HepG2 (cell line): ENCODE measurements around the gene SND1. TPM values are rescaled to one million over a fixed set of nuclear protein-coding genes. Genes with fewer than 3 reads are reported as not detected.

Source experiments
- ATAC-seq: fragments of 200-7000 bp; cut with Tn5 transposase; 3 replicates; pipeline ENCODE4 v1.9.1; 2020; ENCODE audit warnings: mild to moderate bottlenecking, moderate library complexity
- BruUV-seq: library from RNA; stranded (reverse); fragments of 400-500 nt; replicated peaks from 2 replicates; lab custom pipeline; 2021; lab: Mats Ljungman, UMichigan
- CTCF ChIA-PET: fragments of 300-600 bp; formaldehyde crosslinking; extraction: SDS; loops from one replicate; lab custom pipeline; 2021; ENCODE audit warnings: low total read pairs, inconsistent platforms, low intra/inter-chr PET ratio; lab: Yijun Ruan, JAX
- POLR2A ChIA-PET: fragments of 350-600 bp; sonication (Branson Sonifier 250); formaldehyde crosslinking; loops from one replicate; lab custom pipeline; 2020; ENCODE audit warnings: antibody characterized with exemption, inconsistent platforms; lab: Yijun Ruan, JAX
- DNase-seq: peaks from one replicate; pipeline ENCODE4 v3.0.0-alpha.2; 2015; ENCODE audit warnings: low spot score
- FAIRE-seq: peaks from 3 replicates; lab custom pipeline; 2011; peaks lifted over from hg19 to GRCh38; lab: Jason Lieb, UNC
- H2AFZ ChIP-seq: one replicate; pipeline ENCODE4 v1.6.1; 2011; ENCODE audit warnings: low read length, inconsistent platforms
- H3K27ac ChIP-seq: fragments of 300-600 bp; 3 replicates; pipeline ENCODE4 v1.8.0; 2011; ENCODE audit warnings: mixed run types, mild to moderate bottlenecking, mixed read lengths, low read length, inconsistent platforms; ENCODE audit not compliant: insufficient read depth; ENCODE audit errors: extremely low read length
- H3K27me3 ChIP-seq, 2 experiments: fragments of 200-600 bp in 1 of 2; 2 replicates in 1 of 2; 3 replicates in 1 of 2; pipeline versions ENCODE4 v1.6.0 to v1.8.0; 2011; ENCODE audit warnings: low read length in 2 of 2, mild to moderate bottlenecking in 2 of 2, moderate library complexity in 2 of 2, inconsistent platforms in 1 of 2; ENCODE audit not compliant: insufficient read depth in 2 of 2, control insufficient read depth in 1 of 2
- H3K36me3 ChIP-seq, 2 experiments: fragments of 200-600 bp in 1 of 2; replicated peaks in 1 of 2; 2 replicates in 1 of 2; 3 replicates in 1 of 2; pipeline versions ENCODE4 v1.5.1 to v1.8.0; 2011; ENCODE audit warnings: low read length in 2 of 2, inconsistent platforms in 1 of 2; ENCODE audit not compliant: insufficient read depth in 2 of 2, control insufficient read depth in 1 of 2
- H3K4me1 ChIP-seq: 2 replicates; pipeline ENCODE4 v1.5.1; 2012; ENCODE audit warnings: low read length, inconsistent platforms; ENCODE audit not compliant: insufficient read depth
- H3K4me2 ChIP-seq: 2 replicates; pipeline ENCODE4 v1.6.0; 2011; ENCODE audit warnings: low read depth, low read length, inconsistent platforms
- H3K4me3 ChIP-seq, 3 experiments: fragments of 200-600 bp in 1 of 3; sonication (generic), shearing (Covaris generic) in 1 of 3; replicated peaks in 1 of 3; 2 replicates each; pipeline ENCODE4 v1.5.1; 2011 to 2016; ENCODE audit warnings: low read length in 3 of 3, inconsistent platforms in 2 of 3, low read depth in 2 of 3, mild to moderate bottlenecking in 2 of 3, control low read depth in 1 of 3, mixed read lengths in 1 of 3; ENCODE audit not compliant: insufficient read depth in 1 of 3
- H3K79me2 ChIP-seq: one replicate; pipeline ENCODE4 v1.6.1; 2011; ENCODE audit warnings: low read length, inconsistent platforms; ENCODE audit not compliant: insufficient read depth
- H3K9ac ChIP-seq: 2 replicates; pipeline ENCODE4 v1.6.0; 2011; ENCODE audit warnings: mild to moderate bottlenecking, low read depth, low read length, inconsistent platforms; ENCODE audit not compliant: insufficient read depth
- H3K9me3 ChIP-seq: 2 replicates; pipeline ENCODE4 v1.5.1; 2012; ENCODE audit warnings: mild to moderate bottlenecking, low read length
- H4K20me1 ChIP-seq: 2 replicates; pipeline ENCODE4 v1.6.0; 2011; ENCODE audit warnings: inconsistent platforms, mild to moderate bottlenecking, low read length, moderate library complexity; ENCODE audit not compliant: insufficient read depth
- CEBPB ChIP-seq: IDR thresholded peaks from 2 replicates; pipeline ENCODE4 v1.6.1; 2011; ENCODE audit warnings: low read depth, low read length, improper control_type of control experiment, borderline replicate concordance
- CSRNP2 ChIP-seq: sonication (generic); formaldehyde crosslinking; conservative IDR thresholded peaks from 2 replicates; pipeline ENCODE4 v1.8.0; 2022; ENCODE audit warnings: low read depth, missing genetic modification reagents
- FOSL1 ChIP-seq: sonication (generic); formaldehyde crosslinking; IDR thresholded peaks from 2 replicates; pipeline ENCODE4 v1.9.0; 2021; ENCODE audit warnings: missing genetic modification reagents, borderline replicate concordance
- FOXC1 ChIP-seq: sonication (generic); formaldehyde crosslinking; IDR thresholded peaks from 2 replicates; pipeline ENCODE4 v1.8.0; 2022; ENCODE audit warnings: mild to moderate bottlenecking, missing genetic modification reagents, borderline replicate concordance
- ISX ChIP-seq: sonication (generic); formaldehyde crosslinking; conservative IDR thresholded peaks from 2 replicates; pipeline ENCODE4 v1.5.0; 2020; ENCODE audit warnings: missing genetic modification reagents
- MAFF ChIP-seq: IDR thresholded peaks from 2 replicates; pipeline ENCODE4 v1.6.1; 2011; ENCODE audit warnings: low read depth, low read length, improper control_type of control experiment
- MAFK ChIP-seq, 2 experiments: IDR thresholded peaks in 1 of 2; conservative IDR thresholded peaks in 1 of 2; 2 replicates each; pipeline ENCODE4 v1.6.1; 2011; ENCODE audit warnings: improper control_type of control experiment in 2 of 2, low read length in 2 of 2
- SMAD1 ChIP-seq: sonication (generic); formaldehyde crosslinking; IDR thresholded peaks from 2 replicates; pipeline ENCODE4 v1.4.0; 2020; ENCODE audit warnings: missing genetic modification reagents, low read depth, mild to moderate bottlenecking, borderline replicate concordance
- SRSF9 ChIP-seq: fragments of 200-400 bp; formaldehyde crosslinking; IDR thresholded peaks from 2 replicates; pipeline ENCODE4 v1.6.1; 2018; ENCODE audit warnings: borderline replicate concordance, mild to moderate bottlenecking, low read depth, low read length; ENCODE audit not compliant: insufficient read depth, poor library complexity, severe bottlenecking
- SSRP1 ChIP-seq: IDR thresholded peaks from 2 replicates; pipeline ENCODE4 v1.6.1; 2016; ENCODE audit warnings: control low read depth
- STAG1 ChIP-seq: sonication (generic); formaldehyde crosslinking; IDR thresholded peaks from 2 replicates; pipeline ENCODE4 v1.4.0; 2020; ENCODE audit warnings: missing genetic modification reagents
- TBX2 ChIP-seq: sonication (generic); formaldehyde crosslinking; IDR thresholded peaks from 2 replicates; pipeline ENCODE4 v1.5.0; 2020; ENCODE audit warnings: missing genetic modification reagents, mild to moderate bottlenecking, borderline replicate concordance
- ZNF446 ChIP-seq: sonication (generic); formaldehyde crosslinking; IDR thresholded peaks from 2 replicates; pipeline ENCODE4 v1.5.0; 2020; ENCODE audit warnings: mild to moderate bottlenecking, missing genetic modification reagents
- ZNF598 ChIP-seq: sonication (generic); formaldehyde crosslinking; IDR thresholded peaks from 2 replicates; pipeline ENCODE4 v1.5.1; 2020; ENCODE audit warnings: mild to moderate bottlenecking, missing genetic modification reagents, borderline replicate concordance
- ZNF720 ChIP-seq: sonication (generic); formaldehyde crosslinking; IDR thresholded peaks from 2 replicates; pipeline ENCODE4 v1.4.0; 2020; ENCODE audit warnings: missing genetic modification reagents
- WGBS: methylation state at CpG from one replicate; pipeline ENCODE4 v1.1.6; 2017; ENCODE audit warnings: low lambda C conversion rate; 5-methylcytosine and 5-hydroxymethylcytosine counted together
- in situ Hi-C: cut with HindIII; loops from 2 replicates; pipeline ENCODE4 v1.10.0; 2017; ENCODE audit warnings: low pct_unique_long_range_greater_than_20kb; ENCODE audit not compliant: extremely low pct_ligation_motif_present
- intact Hi-C: fragments of 100-400 bp; cut with micrococcal nuclease; formaldehyde crosslinking; loops from one replicate; pipeline ENCODE4 v1.10.0; 2022; ENCODE audit not compliant: unreplicated experiment
- polyA plus RNA-seq, 8 experiments: library from polyadenylated mRNA; depleted of rRNA in 3 of 8; stranded (reverse) in 7 of 8; unstranded in 1 of 8; fragments of >200 nt; fragmentation: Illumina TruSeq in 4 of 8; extraction: Trizol in 4 of 8; gene quantifications; 2 replicates each; pipeline versions ENCODE4 v1.2.1 to v1.2.3, GENCODE V29; 2011 to 2016; ENCODE audit warnings: low read depth in 4 of 8, missing spikeins in 1 of 8, mixed read lengths in 1 of 8; ENCODE audit not compliant: insufficient read depth in 1 of 8
- total RNA-seq, 5 experiments: library from RNA; depleted of rRNA; stranded (reverse); fragments of >200 nt; fragmentation: Illumina TruSeq; extraction: Trizol; gene quantifications; 2 replicates each; pipeline ENCODE4 v1.2.3, GENCODE V29; 2016; ENCODE audit warnings: low read depth in 1 of 5
- TF ChIP-seq, protein P1 (sequence below): sonication (generic); formaldehyde crosslinking; IDR thresholded peaks from 2 replicates; pipeline ENCODE4; 2020; ENCODE audit warnings: missing genetic modification reagents, mild to moderate bottlenecking, borderline replicate concordance

The SND1 gene
- total and polyA plus RNA-seq, 2 of the 13 experiments (the other 11 are each of a cell fraction or from before 2014, with no cell fraction given): 110 to 182 TPM

DNA sequence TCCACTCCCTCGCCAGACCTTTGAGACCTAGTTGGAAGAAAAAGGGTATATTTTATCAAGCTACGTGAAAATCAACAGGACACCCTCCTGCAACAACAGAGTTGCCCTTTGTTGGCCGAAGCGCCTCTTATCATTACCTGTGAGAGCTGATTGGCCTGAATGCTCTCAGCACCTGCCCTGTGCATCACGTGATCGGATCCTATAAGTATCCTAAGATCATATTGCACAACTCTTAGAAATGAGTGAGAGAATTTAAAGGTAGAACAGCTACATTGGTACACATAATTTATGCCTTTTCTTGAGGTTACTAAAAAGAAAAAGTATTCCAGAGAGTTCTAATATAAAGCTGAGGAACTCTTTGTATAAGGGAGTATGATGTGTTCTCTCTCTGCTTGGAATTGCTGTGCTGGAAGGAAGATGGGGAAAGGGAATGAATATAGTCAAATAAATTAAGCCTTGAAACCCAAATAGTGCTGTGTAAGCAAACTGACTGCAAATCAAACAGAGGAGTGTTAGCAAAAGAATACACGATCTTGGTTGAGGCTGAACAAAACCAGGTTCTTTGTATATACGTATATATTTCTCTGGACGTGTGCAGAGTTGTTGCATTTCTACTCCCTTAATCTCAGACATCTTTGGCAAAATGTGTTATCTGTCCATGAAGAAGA, 309.9 kb downstream of the SND1 start:
- in situ Hi-C loops (no loop called here), intact Hi-C loops (no loop called here)
- no peaks in the 10 kb centered on the region for H3K9me3 ChIP-seq
- no peak for DNase-seq
- H3K4me3 ChIP-seq: no peak overlapping the region
- WGBS: 90% methylated on average over 9 of the region's 9 CpGs
- 0 out of 2 replicates have a peak, but pooled peaks cover 14% of the 10 kb centered on the region for H3K4me1 ChIP-seq
- H2AFZ ChIP-seq: no peak overlapping the region
- no peak for FAIRE-seq
- TF ChIP-seq SMAD1 (no peak), CEBPB (peak; percentile 59; the same call in 1 of the 2 replicates), STAG1 (CRISPR knock-in tag) (no peak), ISX (CRISPR knock-in tag) (no peak), FOXC1 (CRISPR knock-in tag) (no peak), CSRNP2 (no peak), SSRP1 (CRISPR knock-in tag) (no peak), MAFF (peak; percentile 76), ZNF720 (no peak), FOSL1 (CRISPR knock-in tag) (no peak), ZNF446 (CRISPR knock-in tag) (no peak), MAFK (conservative IDR thresholded peaks at IDR 0.05 in 1 of 2, IDR thresholded peaks at IDR 0.05 in 1 of 2; ENCODE audit: low read length in 2 of 2) (peak; percentile 73 to 85), TBX2 (CRISPR knock-in tag) (no peak), ZNF598 (CRISPR knock-in tag) (no peak), SRSF9 (no peak)
- TF ChIP-seq, protein P1, sequence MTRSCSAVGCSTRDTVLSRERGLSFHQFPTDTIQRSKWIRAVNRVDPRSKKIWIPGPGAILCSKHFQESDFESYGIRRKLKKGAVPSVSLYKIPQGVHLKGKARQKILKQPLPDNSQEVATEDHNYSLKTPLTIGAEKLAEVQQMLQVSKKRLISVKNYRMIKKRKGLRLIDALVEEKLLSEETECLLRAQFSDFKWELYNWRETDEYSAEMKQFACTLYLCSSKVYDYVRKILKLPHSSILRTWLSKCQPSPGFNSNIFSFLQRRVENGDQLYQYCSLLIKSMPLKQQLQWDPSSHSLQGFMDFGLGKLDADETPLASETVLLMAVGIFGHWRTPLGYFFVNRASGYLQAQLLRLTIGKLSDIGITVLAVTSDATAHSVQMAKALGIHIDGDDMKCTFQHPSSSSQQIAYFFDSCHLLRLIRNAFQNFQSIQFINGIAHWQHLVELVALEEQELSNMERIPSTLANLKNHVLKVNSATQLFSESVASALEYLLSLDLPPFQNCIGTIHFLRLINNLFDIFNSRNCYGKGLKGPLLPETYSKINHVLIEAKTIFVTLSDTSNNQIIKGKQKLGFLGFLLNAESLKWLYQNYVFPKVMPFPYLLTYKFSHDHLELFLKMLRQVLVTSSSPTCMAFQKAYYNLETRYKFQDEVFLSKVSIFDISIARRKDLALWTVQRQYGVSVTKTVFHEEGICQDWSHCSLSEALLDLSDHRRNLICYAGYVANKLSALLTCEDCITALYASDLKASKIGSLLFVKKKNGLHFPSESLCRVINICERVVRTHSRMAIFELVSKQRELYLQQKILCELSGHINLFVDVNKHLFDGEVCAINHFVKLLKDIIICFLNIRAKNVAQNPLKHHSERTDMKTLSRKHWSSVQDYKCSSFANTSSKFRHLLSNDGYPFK (CRISPR knock-in tag): no peak
- no peaks in the 10 kb centered on the region for H3K79me2 ChIP-seq
- no peak overlapping the region for H3K4me2 ChIP-seq
- no peak overlapping the region for H3K9ac ChIP-seq
- peaks cover 8 to 43% of the 10 kb centered on the region in 2 experiments for H3K36me3 ChIP-seq
- ChIA-PET CTCF (no interaction called here), POLR2A (no interaction called here)
- ATAC-seq: no peak
- H3K27me3 ChIP-seq: no peaks in the 10 kb centered on the region
- no TSS peak for BruUV-seq
- peak overlapping the region; percentile 31 for H3K27ac ChIP-seq
- no peaks in the 10 kb centered on the region for H4K20me1 ChIP-seq
